HepG2 (cell line): ENCODE measurements around the gene GLRX5. TPM values are rescaled to one million over a fixed set of nuclear protein-coding genes. Genes with fewer than 3 reads are reported as not detected.

Source experiments
- ATAC-seq: fragments of 200-7000 bp; cut with Tn5 transposase; 3 replicates; pipeline ENCODE4 v1.9.1; 2020; ENCODE audit warnings: mild to moderate bottlenecking, moderate library complexity
- BruUV-seq: library from RNA; stranded (reverse); fragments of 400-500 nt; replicated peaks from 2 replicates; lab custom pipeline; 2021; lab: Mats Ljungman, UMichigan
- CTCF ChIA-PET: fragments of 300-600 bp; formaldehyde crosslinking; extraction: SDS; loops from one replicate; lab custom pipeline; 2021; ENCODE audit warnings: low total read pairs, inconsistent platforms, low intra/inter-chr PET ratio; lab: Yijun Ruan, JAX
- POLR2A ChIA-PET: fragments of 350-600 bp; sonication (Branson Sonifier 250); formaldehyde crosslinking; loops from one replicate; lab custom pipeline; 2020; ENCODE audit warnings: antibody characterized with exemption, inconsistent platforms; lab: Yijun Ruan, JAX
- DNase-seq: peaks from one replicate; pipeline ENCODE4 v3.0.0-alpha.2; 2015; ENCODE audit warnings: low spot score
- FAIRE-seq: peaks from 3 replicates; lab custom pipeline; 2011; peaks lifted over from hg19 to GRCh38; lab: Jason Lieb, UNC
- H2AFZ ChIP-seq: one replicate; pipeline ENCODE4 v1.6.1; 2011; ENCODE audit warnings: low read length, inconsistent platforms
- H3K27ac ChIP-seq: fragments of 300-600 bp; 3 replicates; pipeline ENCODE4 v1.8.0; 2011; ENCODE audit warnings: mixed run types, mild to moderate bottlenecking, mixed read lengths, low read length, inconsistent platforms; ENCODE audit not compliant: insufficient read depth; ENCODE audit errors: extremely low read length
- H3K27me3 ChIP-seq, 2 experiments: fragments of 200-600 bp in 1 of 2; 2 replicates in 1 of 2; 3 replicates in 1 of 2; pipeline versions ENCODE4 v1.6.0 to v1.8.0; 2011; ENCODE audit warnings: low read length in 2 of 2, mild to moderate bottlenecking in 2 of 2, moderate library complexity in 2 of 2, inconsistent platforms in 1 of 2; ENCODE audit not compliant: insufficient read depth in 2 of 2, control insufficient read depth in 1 of 2
- H3K36me3 ChIP-seq, 2 experiments: fragments of 200-600 bp in 1 of 2; replicated peaks in 1 of 2; 2 replicates in 1 of 2; 3 replicates in 1 of 2; pipeline versions ENCODE4 v1.5.1 to v1.8.0; 2011; ENCODE audit warnings: low read length in 2 of 2, inconsistent platforms in 1 of 2; ENCODE audit not compliant: insufficient read depth in 2 of 2, control insufficient read depth in 1 of 2
- H3K4me1 ChIP-seq: 2 replicates; pipeline ENCODE4 v1.5.1; 2012; ENCODE audit warnings: low read length, inconsistent platforms; ENCODE audit not compliant: insufficient read depth
- H3K4me2 ChIP-seq: 2 replicates; pipeline ENCODE4 v1.6.0; 2011; ENCODE audit warnings: low read depth, low read length, inconsistent platforms
- H3K4me3 ChIP-seq, 3 experiments: fragments of 200-600 bp in 1 of 3; sonication (generic), shearing (Covaris generic) in 1 of 3; replicated peaks in 1 of 3; 2 replicates each; pipeline ENCODE4 v1.5.1; 2011 to 2016; ENCODE audit warnings: low read length in 3 of 3, inconsistent platforms in 2 of 3, low read depth in 2 of 3, mild to moderate bottlenecking in 2 of 3, control low read depth in 1 of 3, mixed read lengths in 1 of 3; ENCODE audit not compliant: insufficient read depth in 1 of 3
- H3K79me2 ChIP-seq: one replicate; pipeline ENCODE4 v1.6.1; 2011; ENCODE audit warnings: low read length, inconsistent platforms; ENCODE audit not compliant: insufficient read depth
- H3K9ac ChIP-seq: 2 replicates; pipeline ENCODE4 v1.6.0; 2011; ENCODE audit warnings: mild to moderate bottlenecking, low read depth, low read length, inconsistent platforms; ENCODE audit not compliant: insufficient read depth
- H3K9me3 ChIP-seq: 2 replicates; pipeline ENCODE4 v1.5.1; 2012; ENCODE audit warnings: mild to moderate bottlenecking, low read length
- H4K20me1 ChIP-seq: 2 replicates; pipeline ENCODE4 v1.6.0; 2011; ENCODE audit warnings: inconsistent platforms, mild to moderate bottlenecking, low read length, moderate library complexity; ENCODE audit not compliant: insufficient read depth
- FUBP1 ChIP-seq: sonication (generic); formaldehyde crosslinking; IDR thresholded peaks from 2 replicates; pipeline ENCODE4 v1.5.1; 2020; ENCODE audit warnings: missing genetic modification reagents, mild to moderate bottlenecking, borderline replicate concordance
- HOXA5 ChIP-seq: sonication (generic); formaldehyde crosslinking; IDR thresholded peaks from 2 replicates; pipeline ENCODE4 v1.4.0; 2020; ENCODE audit warnings: missing genetic modification reagents
- PAWR ChIP-seq: sonication (generic); formaldehyde crosslinking; IDR thresholded peaks from 2 replicates; pipeline ENCODE4 v1.4.0; 2020; ENCODE audit warnings: missing genetic modification reagents, mild to moderate bottlenecking, borderline replicate concordance
- TP53 ChIP-seq: sonication (generic); formaldehyde crosslinking; conservative IDR thresholded peaks from 2 replicates; pipeline ENCODE4 v1.4.0; 2020; ENCODE audit warnings: missing genetic modification reagents
- ZBTB8A ChIP-seq: sonication (generic); formaldehyde crosslinking; IDR thresholded peaks from 2 replicates; pipeline ENCODE4 v1.4.0; 2020; ENCODE audit warnings: mild to moderate bottlenecking, low read depth, missing genetic modification reagents, borderline replicate concordance
- ZFP36 ChIP-seq: fragments of 150-350 bp; IDR thresholded peaks from 2 replicates; pipeline ENCODE4 v1.6.1; 2018; ENCODE audit warnings: borderline replicate concordance, low read length, low read depth; ENCODE audit not compliant: partially characterized antibody
- ZMYM3 ChIP-seq: sonication (generic); formaldehyde crosslinking; IDR thresholded peaks from 2 replicates; pipeline ENCODE4 v1.5.1; 2020; ENCODE audit warnings: mild to moderate bottlenecking, missing genetic modification reagents
- ZNF280D ChIP-seq: sonication (generic); formaldehyde crosslinking; IDR thresholded peaks from 2 replicates; pipeline ENCODE4 v1.5.1; 2020; ENCODE audit warnings: mild to moderate bottlenecking, missing genetic modification reagents
- ZNF367 ChIP-seq: sonication (generic); formaldehyde crosslinking; IDR thresholded peaks from 2 replicates; pipeline ENCODE4 v1.4.0; 2020; ENCODE audit warnings: missing genetic modification reagents, borderline replicate concordance
- WGBS: methylation state at CpG from one replicate; pipeline ENCODE4 v1.1.6; 2017; ENCODE audit warnings: low lambda C conversion rate; 5-methylcytosine and 5-hydroxymethylcytosine counted together
- in situ Hi-C: cut with HindIII; loops from 2 replicates; pipeline ENCODE4 v1.10.0; 2017; ENCODE audit warnings: low pct_unique_long_range_greater_than_20kb; ENCODE audit not compliant: extremely low pct_ligation_motif_present
- intact Hi-C: fragments of 100-400 bp; cut with micrococcal nuclease; formaldehyde crosslinking; loops from one replicate; pipeline ENCODE4 v1.10.0; 2022; ENCODE audit not compliant: unreplicated experiment
- polyA plus RNA-seq, 8 experiments: library from polyadenylated mRNA; depleted of rRNA in 3 of 8; stranded (reverse) in 7 of 8; unstranded in 1 of 8; fragments of >200 nt; fragmentation: Illumina TruSeq in 4 of 8; extraction: Trizol in 4 of 8; gene quantifications; 2 replicates each; pipeline versions ENCODE4 v1.2.1 to v1.2.3, GENCODE V29; 2011 to 2016; ENCODE audit warnings: low read depth in 4 of 8, missing spikeins in 1 of 8, mixed read lengths in 1 of 8; ENCODE audit not compliant: insufficient read depth in 1 of 8
- total RNA-seq, 5 experiments: library from RNA; depleted of rRNA; stranded (reverse); fragments of >200 nt; fragmentation: Illumina TruSeq; extraction: Trizol; gene quantifications; 2 replicates each; pipeline ENCODE4 v1.2.3, GENCODE V29; 2016; ENCODE audit warnings: low read depth in 1 of 5

GLRX5 gene
- total and polyA plus RNA-seq, 2 of the 13 experiments (the other 11 are each of a cell fraction or from before 2014, with no cell fraction given), result 122 to 146 TPM

GRCh38 chr14:95499354-95499750 lies 35.5 kb upstream of the GLRX5 start:
- FAIRE-seq (no peak), DNase-seq (no peak)
- CTCF ChIA-PET, result no interaction called here

More at GRCh38 chr14:95499354-95499750, 35.5 kb upstream of the GLRX5 start:
- BruUV-seq, result no TSS peak
- Histone ChIP-seq H2AFZ (no peak overlapping the region), H3K36me3 (no peaks in the 10 kb centered on the region; a peak in 2 of 5 replicates), H3K9ac (no peak overlapping the region), H3K4me3 (no peak overlapping the region), H3K4me2 (no peak overlapping the region), H3K79me2 (peaks cover 16% of the 10 kb centered on the region), H3K27ac (no peak overlapping the region), H3K4me1 (peaks cover 82% of the 10 kb centered on the region), H4K20me1 (peaks cover 11% of the 10 kb centered on the region; the same call in 1 of the 2 replicates), H3K9me3 (no peaks in the 10 kb centered on the region), H3K27me3 (no peaks in the 10 kb centered on the region)
- in situ Hi-C loops (no loop called here), intact Hi-C loops (no loop called here)
- ATAC-seq, result no peak
- POLR2A ChIA-PET, result interaction anchor here (3.2 kb wide), 1 partner anchor 24 kb away, joined by 20 read pairs; no protein-coding TSS in a partner anchor
- TF ChIP-seq FUBP1 (CRISPR knock-in tag), result no peak
- TF ChIP-seq TP53, result no peak
- TF ChIP-seq ZMYM3, result 0 out of 2 replicates have a peak, but pooled peaks have one; percentile 37
- TF ChIP-seq ZNF367 (CRISPR knock-in tag), result no peak
- TF ChIP-seq ZNF280D (CRISPR knock-in tag), result no peak
- no peak for TF ChIP-seq ZBTB8A (CRISPR knock-in tag)
- no peak for TF ChIP-seq HOXA5 (CRISPR knock-in tag)
- peak; percentile 66 for TF ChIP-seq ZFP36
- no peak for TF ChIP-seq PAWR
- WGBS, result 36% methylated on average over 1 of the region's 1 CpG
